ENCODE data around the gene AFAP1. TPM values are rescaled to one million over a fixed set of nuclear protein-coding genes. Genes with fewer than 3 reads are reported as not detected.

AFAP1 gene
- total RNA-seq, 1 experiment from 2014 or later: 23.6 TPM

- TF ChIP-seq ZNF512 (CRISPR knock-in tag; IDR thresholded peaks at IDR 0.05; ENCODE audit: borderline replicate concordance): no peak
Observed at GRCh38 chr4:7750972-7751371, 188.7 kb downstream of the AFAP1 start (continued).

- ChIA-PET CTCF (interaction anchor here (1.0 to 1.5 kb wide), 2 partner anchors 11 to 52 kb away, joined by 3 to 6 read pairs; no protein-coding TSS in a partner anchor), POLR2A (no interaction called here)
- H3K4me1 Mint-ChIP-seq: no peaks in the 10 kb centered on the region
- H3K27me3 Mint-ChIP-seq (ENCODE audit: low read depth): peaks cover 5% of the 10 kb centered on the region
- TF ChIP-seq NR3C1 (CRISPR knock-in tag; conservative IDR thresholded peaks at IDR 0.05; ENCODE audit: low read depth) (no peak), HMGA2 (CRISPR knock-in tag; IDR thresholded peaks at IDR 0.05) (no peak), CBFB (CRISPR knock-in tag; IDR thresholded peaks at IDR 0.05; ENCODE audit: low read depth) (no peak), SMAD4 (CRISPR knock-in tag; IDR thresholded peaks at IDR 0.05) (no peak), ZNF317 (CRISPR knock-in tag; IDR thresholded peaks at IDR 0.05; ENCODE audit: borderline replicate concordance, low read depth) (no peak), ZNF671 (CRISPR knock-in tag; IDR thresholded peaks at IDR 0.05) (no peak), OVOL2 (CRISPR knock-in tag; IDR thresholded peaks at IDR 0.05; ENCODE audit: borderline replicate concordance) (no peak), E2F5 (CRISPR knock-in tag; IDR thresholded peaks at IDR 0.05) (no peak), HMGXB4 (CRISPR knock-in tag; IDR thresholded peaks at IDR 0.05) (no peak), CTCF (IDR thresholded peaks at IDR 0.05) (no peak), USF2 (CRISPR knock-in tag; IDR thresholded peaks at IDR 0.05) (no peak), CREM (CRISPR knock-in tag; IDR thresholded peaks at IDR 0.05) (no peak), PRDM15 (CRISPR knock-in tag; IDR thresholded peaks at IDR 0.05) (no peak), TEAD4 (CRISPR knock-in tag; IDR thresholded peaks at IDR 0.05) (no peak), SMAD3 (CRISPR knock-in tag; IDR thresholded peaks at IDR 0.05; ENCODE audit: borderline replicate concordance) (no peak)
- H3K36me3 Mint-ChIP-seq: no peaks in the 10 kb centered on the region
- no peak for ATAC-seq
- H3K9me3 Mint-ChIP-seq: no peaks in the 10 kb centered on the region
- no peak overlapping the region for H3K4me3 Mint-ChIP-seq
- DNase-seq (ENCODE audit: low spot score): no peak
- H3K27ac Mint-ChIP-seq: no peak overlapping the region
Observed at GRCh38 chr4:7750523-7750922, 189.1 kb downstream of the AFAP1 start.
